HL-60/S4 treated with retinoic acid at 250 ng/mL for 4 days and 3 days (cell line): Measurements from ENCODE around the gene CDH4.

ENCODE experiments used
- in situ Hi-C: fragments of 300-500 bp; cut with MboI; formaldehyde crosslinking; loops from 2 replicates; pipeline ENCODE4 v1.7.0; 2022; ENCODE audit warnings: low sequenced_read_pairs

CDH4 gene

GRCh38 chr20:61806314-61806713 is 554.3 kb downstream of the CDH4 start:
- in situ Hi-C loops: no loop called here

- in situ Hi-C loops: no loop called here
Observed at GRCh38 chr20:61806995-61807394, 554.9 kb downstream of the CDH4 start.

GRCh38 chr20:61807471-61808160 is 555.6 kb downstream of the CDH4 start:
- in situ Hi-C loops: no loop called here

GRCh38 chr20:61808447-61808846 is 556.4 kb downstream of the CDH4 start:
- in situ Hi-C loops: no loop called here

GRCh38 chr20:61809006-61809770 is 557.1 kb downstream of the CDH4 start:
- in situ Hi-C loops: no loop called here

GRCh38 chr20:61810066-61810737 is 558.1 kb downstream of the CDH4 start:
- in situ Hi-C loops: no loop called here

- in situ Hi-C loops: no loop called here
Observed at GRCh38 chr20:61810738-61811135, 558.7 kb downstream of the CDH4 start.

GRCh38 chr20:61811166-61811565 is 559.1 kb downstream of the CDH4 start:
- in situ Hi-C loops: no loop called here

GRCh38 chr20:61812121-61812844 is 560.2 kb downstream of the CDH4 start:
- in situ Hi-C loops: no loop called here

- in situ Hi-C loops: no loop called here
Observed at GRCh38 chr20:61812845-61813485, 560.9 kb downstream of the CDH4 start.

- in situ Hi-C loops: no loop called here
Observed at GRCh38 chr20:61813791-61814190, 561.7 kb downstream of the CDH4 start.

GRCh38 chr20:61814244-61814643 is 562.2 kb downstream of the CDH4 start:
- in situ Hi-C loops: no loop called here

GRCh38 chr20:61814726-61815125 is 562.7 kb downstream of the CDH4 start:
- in situ Hi-C loops: no loop called here

- in situ Hi-C loops: no loop called here
Observed at GRCh38 chr20:61815176-61815575, 563.1 kb downstream of the CDH4 start.

GRCh38 chr20:61815678-61816077 is 563.6 kb downstream of the CDH4 start:
- in situ Hi-C loops: no loop called here

- in situ Hi-C loops: no loop called here
Observed at GRCh38 chr20:61816606-61817460, 564.8 kb downstream of the CDH4 start.

- in situ Hi-C loops: no loop called here
Observed at GRCh38 chr20:61817575-61817974, 565.5 kb downstream of the CDH4 start.

- in situ Hi-C loops: no loop called here
Observed at GRCh38 chr20:61818746-61819573, 566.9 kb downstream of the CDH4 start.

- in situ Hi-C loops: no loop called here
Observed at GRCh38 chr20:61819574-61819846, 567.4 kb downstream of the CDH4 start.
